A673 (cell line): ENCODE measurements around the gene C19orf85. TPM values are rescaled to one million over a fixed set of nuclear protein-coding genes. Genes with fewer than 3 reads are reported as not detected.

Experiments
- BruUV-seq: library from RNA; stranded (reverse); fragments of 400-500 nt; replicated peaks from 2 replicates; lab custom pipeline; 2021; lab: Mats Ljungman, UMichigan
- CTCF ChIA-PET: fragments of 300-600 bp; sonication (Branson Sonifier 250); formaldehyde crosslinking; loops from one replicate; lab custom pipeline; 2022; ENCODE audit warnings: antibody characterized with exemption; lab: Charles Lee
- POLR2A ChIA-PET: fragments of 300-600 bp; sonication (Branson Sonifier 250); formaldehyde crosslinking; loops from one replicate; lab custom pipeline; 2022; ENCODE audit warnings: antibody characterized with exemption; ENCODE audit not compliant: low non-redundant PET; lab: Charles Lee
- DNase-seq: peaks from one replicate; pipeline ENCODE4 v3.0.0-alpha.2; 2015; ENCODE audit warnings: low spot score
- H3K27ac ChIP-seq: fragments of 200-600 bp; sonication (generic); 2 replicates; pipeline ENCODE4 v1.5.1; 2016; ENCODE audit warnings: mixed run types, low read depth, mild to moderate bottlenecking, mixed read lengths, antibody characterized with exemption, low read length; ENCODE audit not compliant: poor library complexity, severe bottlenecking
- H3K27me3 ChIP-seq: fragments of 200-600 bp; sonication (generic); replicated peaks from 2 replicates; pipeline ENCODE4 v1.6.1; 2017; ENCODE audit warnings: mixed run types, low read depth, mild to moderate bottlenecking, mixed read lengths, antibody characterized with exemption, low read length; ENCODE audit not compliant: insufficient read depth, poor library complexity
- H3K36me3 ChIP-seq: fragments of 200-600 bp; sonication (generic); 2 replicates; pipeline ENCODE4 v1.6.1; 2016; ENCODE audit warnings: mixed run types, mild to moderate bottlenecking, mixed read lengths, antibody characterized with exemption, low read length; ENCODE audit not compliant: insufficient read depth, poor library complexity, severe bottlenecking
- H3K4me1 ChIP-seq: fragments of 200-600 bp; sonication (generic); 2 replicates; pipeline ENCODE4 v1.6.1; 2017; ENCODE audit warnings: mixed run types, mild to moderate bottlenecking, mixed read lengths, antibody characterized with exemption, low read length; ENCODE audit not compliant: insufficient read depth, poor library complexity, severe bottlenecking
- H3K4me3 ChIP-seq: fragments of 200-600 bp; sonication (generic); 2 replicates; pipeline ENCODE4 v1.5.1; 2016; ENCODE audit warnings: low read depth, mixed run types, mild to moderate bottlenecking, mixed read lengths, low read length; ENCODE audit not compliant: poor library complexity, severe bottlenecking
- H3K9me3 ChIP-seq: fragments of 200-600 bp; sonication (generic); 2 replicates; pipeline ENCODE4 v1.6.1; 2016; ENCODE audit warnings: mixed run types, low read depth, mild to moderate bottlenecking, mixed read lengths, antibody characterized with exemption, low read length; ENCODE audit not compliant: poor library complexity, severe bottlenecking
- EZH2 ChIP-seq: fragments of 200-600 bp; sonication (generic); IDR thresholded peaks from 2 replicates; pipeline ENCODE4 v1.6.1; 2017; ENCODE audit warnings: borderline replicate concordance, low read depth, mild to moderate bottlenecking, mixed read lengths, antibody characterized with exemption, low read length; ENCODE audit not compliant: poor library complexity, severe bottlenecking
- intact Hi-C: fragments of 100-400 bp; cut with micrococcal nuclease; formaldehyde crosslinking; loops from one replicate; pipeline ENCODE4 v1.10.0; 2022; ENCODE audit not compliant: unreplicated experiment
- total RNA-seq: library from RNA; stranded (reverse); gene quantifications from 2 replicates; pipeline ENCODE4 v1.2.3, GENCODE V29; 2021
- TF ChIP-seq, protein P1 (sequence below): fragments of 300-800, 200-600 bp; sonication (generic); conservative IDR thresholded peaks from 2 replicates; pipeline ENCODE4 v1.5.1; 2017; ENCODE audit warnings: low read depth, mild to moderate bottlenecking, antibody characterized with exemption, low read length, moderate library complexity, mixed read lengths

Gene C19orf85
- total RNA-seq, 1 experiment from 2014 or later, result not detected

GRCh38 chr19:55443045-55443823 lies 21.3 kb downstream of the C19orf85 start, which contains the start of gene SHISA7:
Gene SHISA7, minus strand, starts transcription at chr19:55443300. Its CDS starts 437 bp downstream, at chr19:55442863.
- ChIA-PET POLR2A (no interaction called here), CTCF (no interaction called here)
- H3K4me1 ChIP-seq, result peaks cover 20% of the 10 kb centered on the region

DNA sequence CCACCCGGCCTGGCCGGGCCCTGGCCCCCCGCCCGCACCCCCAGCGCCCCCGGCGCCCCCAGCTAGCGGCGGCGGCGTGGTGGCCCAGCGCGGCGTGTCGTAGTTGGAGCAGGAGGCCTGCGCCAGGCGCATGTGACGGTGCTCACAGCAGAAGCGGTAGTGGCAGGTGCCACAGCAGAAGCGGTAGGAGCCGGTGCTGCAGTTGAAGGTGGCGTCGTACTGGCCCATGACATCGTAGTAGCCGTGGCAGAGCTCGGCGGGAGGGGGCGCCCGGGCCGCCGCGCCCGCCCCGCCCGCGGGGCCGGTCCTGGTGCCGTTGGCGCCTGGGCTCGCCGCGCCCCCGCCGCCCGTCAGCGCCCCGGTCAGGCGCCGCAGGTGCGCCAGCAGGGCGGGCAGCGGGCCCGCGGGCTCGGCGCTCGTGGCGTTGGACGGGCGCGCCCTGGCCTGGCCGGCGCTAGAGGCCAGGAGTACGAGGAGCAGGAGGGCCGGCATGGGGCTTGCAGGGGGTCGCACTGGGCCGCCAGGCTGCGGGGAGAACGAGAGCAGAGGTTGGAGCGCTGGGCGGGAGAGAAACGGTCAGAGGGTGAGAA lies 22.1 kb downstream of the C19orf85 start:
- TF ChIP-seq EZH2, result no peak
- TF ChIP-seq, protein P1, sequence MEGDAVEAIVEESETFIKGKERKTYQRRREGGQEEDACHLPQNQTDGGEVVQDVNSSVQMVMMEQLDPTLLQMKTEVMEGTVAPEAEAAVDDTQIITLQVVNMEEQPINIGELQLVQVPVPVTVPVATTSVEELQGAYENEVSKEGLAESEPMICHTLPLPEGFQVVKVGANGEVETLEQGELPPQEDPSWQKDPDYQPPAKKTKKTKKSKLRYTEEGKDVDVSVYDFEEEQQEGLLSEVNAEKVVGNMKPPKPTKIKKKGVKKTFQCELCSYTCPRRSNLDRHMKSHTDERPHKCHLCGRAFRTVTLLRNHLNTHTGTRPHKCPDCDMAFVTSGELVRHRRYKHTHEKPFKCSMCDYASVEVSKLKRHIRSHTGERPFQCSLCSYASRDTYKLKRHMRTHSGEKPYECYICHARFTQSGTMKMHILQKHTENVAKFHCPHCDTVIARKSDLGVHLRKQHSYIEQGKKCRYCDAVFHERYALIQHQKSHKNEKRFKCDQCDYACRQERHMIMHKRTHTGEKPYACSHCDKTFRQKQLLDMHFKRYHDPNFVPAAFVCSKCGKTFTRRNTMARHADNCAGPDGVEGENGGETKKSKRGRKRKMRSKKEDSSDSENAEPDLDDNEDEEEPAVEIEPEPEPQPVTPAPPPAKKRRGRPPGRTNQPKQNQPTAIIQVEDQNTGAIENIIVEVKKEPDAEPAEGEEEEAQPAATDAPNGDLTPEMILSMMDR, result no peak
- intact Hi-C loops, result no loop called here
- POLR2A ChIA-PET, result no interaction called here
- H3K9me3 ChIP-seq, result no peaks in the 10 kb centered on the region
- CTCF ChIA-PET, result interaction anchor here (0.5 kb wide), 1 partner anchor 189 kb away, joined by 4 read pairs; no protein-coding TSS in a partner anchor
- BruUV-seq, result no TSS peak
- H3K4me1 ChIP-seq, result peaks cover 20% of the 10 kb centered on the region
- H3K27ac ChIP-seq, result no peak overlapping the region
- H3K27me3 ChIP-seq, result peaks cover 54% of the 10 kb centered on the region
- H3K4me3 ChIP-seq, result no peak overlapping the region
- no peak for DNase-seq
- H3K36me3 ChIP-seq, result no peaks in the 10 kb centered on the region

More at GRCh38 chr19:55443045-55443823, 21.3 kb downstream of the C19orf85 start, which contains the start of gene SHISA7:
- Histone ChIP-seq H3K36me3 (no peaks in the 10 kb centered on the region), H3K4me3 (no peak within 1 kb of the TSS), H3K27me3 (peaks cover 54% of the 10 kb centered on the region), H3K27ac (no peak within 1 kb of the TSS), H3K9me3 (no peaks in the 10 kb centered on the region)
- no peak for TF ChIP-seq EZH2
- TF ChIP-seq, protein P1, result no peak
- BruUV-seq, result no TSS peak
- DNase-seq, result peak; percentile 46
- intact Hi-C loops, result no loop called here

DNA sequence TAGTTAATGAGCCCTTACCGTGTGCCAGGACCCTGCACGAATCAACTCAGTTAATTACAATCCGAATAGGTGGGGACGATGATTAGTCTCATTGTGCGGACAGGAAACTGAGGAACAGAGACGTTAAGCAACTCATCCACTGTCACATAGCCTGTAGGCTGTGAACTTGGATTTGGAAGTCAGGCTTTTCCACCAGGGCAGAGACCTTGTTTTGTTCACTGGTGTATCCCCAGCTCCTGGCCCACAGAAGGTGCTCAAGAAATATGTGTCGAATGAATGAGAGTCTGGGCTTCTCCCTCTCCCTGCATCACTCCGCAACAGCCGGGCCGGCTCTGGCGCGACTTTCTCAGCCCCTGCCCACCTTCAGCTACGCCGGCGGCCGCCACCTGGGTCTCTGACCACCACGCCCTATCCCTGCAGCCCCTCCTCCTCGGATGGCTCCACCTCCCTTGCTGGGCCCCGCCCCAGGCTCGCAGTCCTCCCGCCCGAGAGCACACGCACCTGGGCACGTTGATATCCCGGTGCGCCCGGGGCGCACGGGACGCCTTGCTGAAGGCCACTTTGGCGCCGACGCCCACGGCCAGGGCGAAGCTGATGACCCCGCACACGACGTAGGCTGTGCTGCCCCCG lies 22.7 kb downstream of the C19orf85 start:
- peaks cover 51% of the 10 kb centered on the region for H3K27me3 ChIP-seq
- H3K4me1 ChIP-seq, result peaks cover 20% of the 10 kb centered on the region
- peak; percentile 63 for TF ChIP-seq EZH2
- TF ChIP-seq, protein P1, result no peak
- no TSS peak for BruUV-seq
- CTCF ChIA-PET, result interaction anchor here (0.5 kb wide), 1 partner anchor 189 kb away, joined by 4 read pairs; no protein-coding TSS in a partner anchor
- no peak overlapping the region for H3K27ac ChIP-seq
- no peak overlapping the region for H3K4me3 ChIP-seq
- no peak for DNase-seq
- intact Hi-C loops, result no loop called here
- POLR2A ChIA-PET, result no interaction called here
- H3K9me3 ChIP-seq, result no peaks in the 10 kb centered on the region
- no peaks in the 10 kb centered on the region for H3K36me3 ChIP-seq
